Stimulated activated CD4-positive, alpha-beta T cell treated with anti-CD3 and anti-CD28 coated beads, Interleukin-2, amount 100 ng/mL, for 24 hours (primary cell): ENCODE measurements around the gene FBXL19.
A peak's percentile ranks its signal among the peaks of the same experiment; 100 is the strongest.

Experiments used
- DNase-seq, 2 donors: peaks; one replicate each; pipeline ENCODE4 v3.0.0-alpha.2; 2020

FBXL19 gene

GRCh38 chr16:30991052-30991451, 67.7 kb downstream of the FBXL19 start:
- no peak for DNase-seq

- DNase-seq, result no peak
Observed at GRCh38 chr16:30992276-30992780, 69.0 kb downstream of the FBXL19 start.

GRCh38 chr16:30992931-30993816, 69.8 kb downstream of the FBXL19 start:
- DNase-seq, result no peak

- DNase-seq, result no peak
Observed at GRCh38 chr16:30995927-30996323, 72.6 kb downstream of the FBXL19 start.

GRCh38 chr16:30996324-30996984, 73.1 kb downstream of the FBXL19 start:
- no peak for DNase-seq

- DNase-seq, result peak; percentile 82 to 85
Observed at GRCh38 chr16:30996985-30997724, 73.8 kb downstream of the FBXL19 start.

GRCh38 chr16:30997725-30998711, 74.6 kb downstream of the FBXL19 start:
- DNase-seq, result no peak
